Kidney (tissue), 14 donors: ENCODE measurements around the gene NTSR1. TPM values are rescaled to one million over a fixed set of nuclear protein-coding genes. Genes with fewer than 3 reads are reported as not detected.

Experiments
- DNase-seq, 5 donors: peaks; one replicate each; pipeline ENCODE4 v3.0.0-alpha.2; 2013 to 2020
- FAIRE-seq: peaks from 2 replicates; lab custom pipeline; 2012; peaks lifted over from hg19 to GRCh38; lab: Jason Lieb, UNC
- H3K27ac ChIP-seq, 2 donors: one replicate each; pipeline ENCODE4 v1.7.0; 2013; ENCODE audit warnings: low read depth in 2 of 2, low read length in 2 of 2, inconsistent platforms in 1 of 2
- H3K27me3 ChIP-seq: one replicate; pipeline ENCODE4 v1.7.1; 2013; ENCODE audit warnings: low read length, inconsistent platforms; ENCODE audit not compliant: control insufficient read depth, insufficient read depth
- H3K36me3 ChIP-seq, 3 donors: one replicate each; pipeline versions ENCODE4 v1.7.0 to v1.7.1; 2013; ENCODE audit warnings: low read length in 3 of 3, control low read depth in 1 of 3, inconsistent platforms in 1 of 3; ENCODE audit not compliant: insufficient read depth in 3 of 3, control insufficient read depth in 2 of 3
- H3K4me1 ChIP-seq, 3 donors: one replicate each; pipeline versions ENCODE4 v1.7.0 to v1.7.1; 2013; ENCODE audit warnings: low read length in 3 of 3, inconsistent platforms in 1 of 3, low read depth in 1 of 3; ENCODE audit not compliant: control insufficient read depth in 2 of 3, insufficient read depth in 2 of 3
- H3K4me3 ChIP-seq, 3 donors: one replicate each; pipeline versions ENCODE4 v1.7.0 to v1.8.1; 2013; ENCODE audit warnings: low read length in 3 of 3, control low read depth in 1 of 3, inconsistent platforms in 1 of 3
- H3K9ac ChIP-seq, 3 donors: one replicate each; pipeline versions ENCODE4 v1.7.0 to v1.7.1; 2013; ENCODE audit warnings: low read length in 3 of 3, control low read depth in 1 of 3, inconsistent platforms in 1 of 3
- H3K9me3 ChIP-seq, 3 donors: one replicate each; pipeline versions ENCODE4 v1.7.0 to v1.7.1; 2013; ENCODE audit warnings: low read length in 3 of 3, control low read depth in 1 of 3, inconsistent platforms in 1 of 3; ENCODE audit not compliant: control insufficient read depth in 2 of 3, insufficient read depth in 1 of 3
- CTCF ChIP-seq: IDR thresholded peaks from 3 replicates; pipeline ENCODE4 v1.5.1; 2012; ENCODE audit warnings: mild to moderate bottlenecking, moderate library complexity, borderline replicate concordance; ENCODE audit not compliant: insufficient read depth; ENCODE audit errors: extremely low read depth
- intact Hi-C: fragments of 100-400 bp; cut with DNase I; formaldehyde crosslinking; loops from one replicate; pipeline ENCODE4 v1.11.1; 2022
- polyA plus RNA-seq: library from polyadenylated mRNA; stranded (reverse); fragments of 350-450 nt; fragmentation: Illumina TruSeq; extraction: RNeasy Lipid Tissue Mini Kit (QIAGEN cat#74804); gene quantifications from one replicate; pipeline ENCODE4 v1.2.3, GENCODE V29; 2014; ENCODE audit warnings: low read depth, low replicate concordance; ENCODE audit not compliant: insufficient read depth
- total RNA-seq: library from RNA; stranded (reverse); fragmentation: NEBNext Ultra II Directional; extraction: Animal tissue kit (Norgen Biotek cat#: 25700); gene quantifications from one replicate; pipeline ENCODE4 v1.2.1, GENCODE V29; 2021
- donor health status: control.
- donor health status: control.
- donor health status: control.
- donor health status: control.
- donor health status: control.
- donor health status: DM: yes; HTN: yes; CAD: no.
- donor health status: Normal renal cell carcinoma (clear cell type).

NTSR1 gene
- total and polyA plus RNA-seq, 2 donors from 2014 or later, result 0.09 TPM; not detected in 1

GRCh38 chr20:62764156-62764935 lies 55.7 kb downstream of the NTSR1 start:
- H3K36me3 ChIP-seq, result no peaks in the 10 kb centered on the region
- no peak for FAIRE-seq
- no peaks in the 10 kb centered on the region for H3K9me3 ChIP-seq
- no peak overlapping the region for H3K9ac ChIP-seq
- H3K27ac ChIP-seq, result no peak overlapping the region
- DNase-seq, result peak in 1 of 5 donors; percentile 74
- no peaks in the 10 kb centered on the region for H3K27me3 ChIP-seq
- TF ChIP-seq CTCF, result no peak
- H3K4me1 ChIP-seq, result peaks cover 0 to 12% (median 3%) of the 10 kb centered on the region in 3 donors
- intact Hi-C loops, result no loop called here
- no peak overlapping the region for H3K4me3 ChIP-seq

GRCh38 chr20:62765021-62765420 lies 56.4 kb downstream of the NTSR1 start:
- Histone ChIP-seq H3K4me3 (no peak overlapping the region), H3K4me1 (peaks cover 0 to 12% (median 3%) of the 10 kb centered on the region in 3 donors), H3K9ac (no peak overlapping the region), H3K9me3 (no peaks in the 10 kb centered on the region), H3K36me3 (no peaks in the 10 kb centered on the region), H3K27me3 (no peaks in the 10 kb centered on the region), H3K27ac (no peak overlapping the region)
- FAIRE-seq (no peak), DNase-seq (peak in 1 of 5 donors; percentile 56)
- intact Hi-C loops, result no loop called here
- TF ChIP-seq CTCF, result no peak

GRCh38 chr20:62765432-62766070 lies 56.9 kb downstream of the NTSR1 start:
- no peak for TF ChIP-seq CTCF
- FAIRE-seq (no peak), DNase-seq (peak in 1 of 5 donors; percentile 40)
- no peak overlapping the region for H3K27ac ChIP-seq
- H3K36me3 ChIP-seq, result no peaks in the 10 kb centered on the region
- no peak overlapping the region for H3K9ac ChIP-seq
- no peaks in the 10 kb centered on the region for H3K27me3 ChIP-seq
- H3K4me1 ChIP-seq, result peaks cover 0 to 12% (median 3%) of the 10 kb centered on the region in 3 donors
- H3K4me3 ChIP-seq, result no peak overlapping the region
- H3K9me3 ChIP-seq, result no peaks in the 10 kb centered on the region
- intact Hi-C loops, result no loop called here
